ENCODE results near the gene ENTPD8. TPM values are rescaled to one million over a fixed set of nuclear protein-coding genes. Genes with fewer than 3 reads are reported as not detected.

ENTPD8 gene
- total RNA-seq, 1 experiment from 2014 or later: 5.4 TPM

- CTCF ChIA-PET: no interaction called here
- POLR2A ChIA-PET (ENCODE audit: unreplicated experiment): interaction anchor here (0.6 kb wide), 1 partner anchor 41 kb away, joined by 3 read pairs; no protein-coding TSS in a partner anchor
Measured at GRCh38 chr9:137404961-137405567, 36.1 kb downstream of the ENTPD8 start.

GRCh38 chr9:137403269-137403668 lies 37.9 kb downstream of the ENTPD8 start:
- Histone ChIP-seq H4K20me1 (ENCODE audit: insufficient read depth) (no peaks in the 10 kb centered on the region), H2AFZ (no peak overlapping the region), H3K27ac (no peak overlapping the region), H3K79me2 (ENCODE audit: low read depth) (no peaks in the 10 kb centered on the region), H3K9me2 (ENCODE audit: insufficient read depth) (no peaks in the 10 kb centered on the region), H3K4me2 (no peak overlapping the region), H3K4me3 (no peak overlapping the region), H3K4me1 (replicated peaks; ENCODE audit: insufficient read depth) (peaks cover 7% of the 10 kb centered on the region), H3K9me3 (ENCODE audit: insufficient read depth, low read depth) (no peaks in the 10 kb centered on the region), H3K27me3 (ENCODE audit: insufficient read depth, low read depth) (no peaks in the 10 kb centered on the region), H3K36me3 (ENCODE audit: low read depth) (no peaks in the 10 kb centered on the region), H3F3A (ENCODE audit: insufficient read depth, low read depth) (peaks cover 4% of the 10 kb centered on the region; the same call in 1 of the 2 replicates)
- no TSS peak for BruUV-seq (replicated peaks)
- TF ChIP-seq EZH2 (IDR thresholded peaks at IDR 0.05; ENCODE audit: low read depth): no peak
- no peak for TF ChIP-seq CTCF (conservative IDR thresholded peaks at IDR 0.05)
- intact Hi-C loops (cut with micrococcal nuclease; ENCODE audit: unreplicated experiment): no loop called here
- no peak for DNase-seq
- ChIA-PET CTCF (no interaction called here), POLR2A (ENCODE audit: unreplicated experiment) (no interaction called here)

More at GRCh38 chr9:137404961-137405567, 36.1 kb downstream of the ENTPD8 start:
- Histone ChIP-seq H3K9me3 (ENCODE audit: insufficient read depth, low read depth) (no peaks in the 10 kb centered on the region), H3K27ac (no peak overlapping the region), H2AFZ (no peak overlapping the region), H3K9me2 (ENCODE audit: insufficient read depth) (no peaks in the 10 kb centered on the region), H3F3A (ENCODE audit: insufficient read depth, low read depth) (peaks cover 4% of the 10 kb centered on the region; the same call in 1 of the 2 replicates), H3K4me3 (no peak overlapping the region), H3K36me3 (ENCODE audit: low read depth) (no peaks in the 10 kb centered on the region), H3K4me1 (replicated peaks; ENCODE audit: insufficient read depth) (peaks cover 7% of the 10 kb centered on the region), H4K20me1 (ENCODE audit: insufficient read depth) (no peaks in the 10 kb centered on the region), H3K27me3 (ENCODE audit: insufficient read depth, low read depth) (no peaks in the 10 kb centered on the region), H3K4me2 (0 out of 2 replicates have a peak overlapping the region, but pooled peaks have one; percentile 2), H3K79me2 (ENCODE audit: low read depth) (no peaks in the 10 kb centered on the region)
- no TSS peak for BruUV-seq (replicated peaks)
- intact Hi-C loops (cut with micrococcal nuclease; ENCODE audit: unreplicated experiment): no loop called here
- TF ChIP-seq CTCF (conservative IDR thresholded peaks at IDR 0.05): no peak
- no peak for TF ChIP-seq EZH2 (IDR thresholded peaks at IDR 0.05; ENCODE audit: low read depth)
- no peak for DNase-seq

GRCh38 chr9:137402746-137403145 lies 38.4 kb downstream of the ENTPD8 start:
- Histone ChIP-seq H3K79me2 (ENCODE audit: low read depth) (no peaks in the 10 kb centered on the region), H3K27ac (no peak overlapping the region), H3F3A (ENCODE audit: insufficient read depth, low read depth) (peaks cover 4% of the 10 kb centered on the region; the same call in 1 of the 2 replicates), H3K4me3 (no peak overlapping the region), H3K9me3 (ENCODE audit: insufficient read depth, low read depth) (no peaks in the 10 kb centered on the region), H3K4me2 (no peak overlapping the region), H3K9me2 (ENCODE audit: insufficient read depth) (no peaks in the 10 kb centered on the region), H3K27me3 (ENCODE audit: insufficient read depth, low read depth) (no peaks in the 10 kb centered on the region), H2AFZ (no peak overlapping the region), H3K4me1 (replicated peaks; ENCODE audit: insufficient read depth) (peaks cover 7% of the 10 kb centered on the region), H4K20me1 (ENCODE audit: insufficient read depth) (no peaks in the 10 kb centered on the region), H3K36me3 (ENCODE audit: low read depth) (no peaks in the 10 kb centered on the region)
- no peak for DNase-seq
- intact Hi-C loops (cut with micrococcal nuclease; ENCODE audit: unreplicated experiment): no loop called here
- no TSS peak for BruUV-seq (replicated peaks)
- POLR2A ChIA-PET (ENCODE audit: unreplicated experiment): no interaction called here
- CTCF ChIA-PET: no interaction called here
- TF ChIP-seq CTCF (conservative IDR thresholded peaks at IDR 0.05) (no peak), EZH2 (IDR thresholded peaks at IDR 0.05; ENCODE audit: low read depth) (no peak)

All from PC-9 (cell line).